Measurements from ENCODE around the gene ULK4.
A peak's percentile ranks its signal among the peaks of the same experiment; 100 is the strongest.

Gene ULK4

DNA sequence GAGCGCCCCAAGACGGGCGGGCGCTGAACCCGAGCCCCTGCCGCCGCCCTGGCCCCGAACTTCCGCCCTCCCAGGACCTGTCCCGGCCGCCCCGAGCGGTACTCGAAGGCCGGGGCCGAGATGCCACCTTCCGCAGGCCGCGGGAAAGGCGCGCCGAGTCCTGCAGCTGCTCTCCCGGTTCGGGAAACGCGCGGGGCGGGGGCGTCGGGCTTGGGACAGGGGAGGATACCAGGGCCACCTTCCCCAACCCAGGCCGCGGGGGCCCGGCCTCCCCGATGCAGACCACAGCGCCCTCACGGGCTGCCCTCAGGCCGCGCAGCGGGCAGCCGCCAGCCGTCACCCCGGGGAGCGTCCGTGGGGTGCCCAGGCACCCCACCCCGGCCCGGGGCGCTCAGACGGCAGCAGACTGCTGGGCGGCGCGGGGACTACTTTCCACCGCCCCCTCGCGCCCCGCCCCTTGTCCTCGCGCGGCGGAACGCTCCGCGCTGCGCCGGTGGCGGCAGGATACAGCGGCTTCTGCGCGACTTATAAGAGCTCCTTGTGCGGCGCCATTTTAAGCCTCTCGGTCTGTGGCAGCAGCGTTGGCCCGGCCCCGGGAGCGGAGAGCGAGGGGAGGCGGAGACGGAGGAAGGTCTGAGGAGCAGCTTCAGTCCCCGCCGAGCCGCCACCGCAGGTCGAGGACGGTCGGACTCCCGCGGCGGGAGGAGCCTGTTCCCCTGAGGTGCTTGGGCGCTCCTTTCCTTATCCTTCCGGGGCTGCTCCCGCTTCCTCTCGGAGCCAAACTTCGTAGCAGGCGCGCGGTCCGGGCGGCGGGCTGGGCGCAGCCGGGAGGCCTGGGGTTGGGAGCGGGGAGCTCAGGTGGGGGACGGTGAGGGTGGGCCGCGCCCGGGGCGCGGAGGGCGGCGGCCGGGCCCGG is 762.7 kb downstream of the ULK4 start, which contains the start of gene CTNNB1:
CTNNB1 (plus strand) TSS at position 556 of the 916 bp plus-strand sequence. CDS start 24,564 bp downstream, outside the sequence.
- TF ChIP-seq, protein P1, sequence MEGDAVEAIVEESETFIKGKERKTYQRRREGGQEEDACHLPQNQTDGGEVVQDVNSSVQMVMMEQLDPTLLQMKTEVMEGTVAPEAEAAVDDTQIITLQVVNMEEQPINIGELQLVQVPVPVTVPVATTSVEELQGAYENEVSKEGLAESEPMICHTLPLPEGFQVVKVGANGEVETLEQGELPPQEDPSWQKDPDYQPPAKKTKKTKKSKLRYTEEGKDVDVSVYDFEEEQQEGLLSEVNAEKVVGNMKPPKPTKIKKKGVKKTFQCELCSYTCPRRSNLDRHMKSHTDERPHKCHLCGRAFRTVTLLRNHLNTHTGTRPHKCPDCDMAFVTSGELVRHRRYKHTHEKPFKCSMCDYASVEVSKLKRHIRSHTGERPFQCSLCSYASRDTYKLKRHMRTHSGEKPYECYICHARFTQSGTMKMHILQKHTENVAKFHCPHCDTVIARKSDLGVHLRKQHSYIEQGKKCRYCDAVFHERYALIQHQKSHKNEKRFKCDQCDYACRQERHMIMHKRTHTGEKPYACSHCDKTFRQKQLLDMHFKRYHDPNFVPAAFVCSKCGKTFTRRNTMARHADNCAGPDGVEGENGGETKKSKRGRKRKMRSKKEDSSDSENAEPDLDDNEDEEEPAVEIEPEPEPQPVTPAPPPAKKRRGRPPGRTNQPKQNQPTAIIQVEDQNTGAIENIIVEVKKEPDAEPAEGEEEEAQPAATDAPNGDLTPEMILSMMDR (IDR thresholded peaks at IDR 0.05; ENCODE audit: extremely low read depth, missing control alignments), result no peak
- DNase-seq (ENCODE audit: low spot score), result peak; percentile 89

DNA sequence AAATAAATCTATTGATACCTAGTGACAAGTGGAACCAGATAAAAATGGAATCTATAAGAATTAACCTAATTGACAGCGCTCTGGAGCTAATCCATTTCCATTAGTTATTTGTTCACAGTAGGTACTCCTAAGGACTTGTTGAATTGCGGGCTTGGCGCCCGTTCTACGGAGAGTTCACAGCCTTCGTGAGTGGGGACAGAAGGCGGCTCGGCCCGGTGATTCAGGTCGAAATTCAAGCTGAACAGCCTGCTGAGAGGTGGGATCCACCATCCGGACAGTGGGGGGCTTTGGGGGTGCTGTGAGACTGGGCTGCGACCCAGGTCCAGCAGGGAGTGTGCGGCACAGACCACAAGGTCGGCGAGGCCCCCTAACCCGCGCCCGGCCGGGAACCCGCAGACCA is 763.4 kb downstream of the ULK4 start:
- no peak for DNase-seq (ENCODE audit: low spot score)
- TF ChIP-seq, protein P1 (IDR thresholded peaks at IDR 0.05; ENCODE audit: extremely low read depth, missing control alignments), result no peak

DNA sequence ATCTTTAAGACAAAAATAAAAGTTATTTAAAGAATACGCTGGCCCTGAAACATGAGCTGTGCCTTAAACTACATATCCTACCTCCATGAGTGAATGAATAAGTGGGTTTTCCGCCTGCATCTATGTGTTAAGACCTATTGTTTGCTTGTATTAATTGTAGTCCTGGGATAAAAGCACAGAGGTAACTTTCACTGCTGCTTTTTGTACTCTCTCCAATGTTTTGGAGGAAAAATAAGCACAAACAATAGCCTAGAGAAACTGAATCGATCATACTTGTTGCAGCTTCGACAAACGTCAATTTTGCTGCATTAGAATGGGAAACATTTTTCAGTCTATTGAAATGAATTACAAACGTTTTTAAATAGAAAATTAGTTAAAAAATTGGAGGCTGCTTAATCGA is 763.9 kb downstream of the ULK4 start:
- TF ChIP-seq, protein P1 (IDR thresholded peaks at IDR 0.05; ENCODE audit: extremely low read depth, missing control alignments), result no peak
- no peak for DNase-seq (ENCODE audit: low spot score)

Data from GM20000 (cell line).